GM18868 (cell line): Measurements from ENCODE around the gene DGKK.

Experiments
- ATAC-seq: cut with Tn5 transposase; IDR thresholded peaks from one replicate; pipeline ENCODE4 v1.9.1; 2021; ENCODE audit warnings: mild to moderate bottlenecking, moderate library complexity; ENCODE audit not compliant: unreplicated experiment

DGKK gene, protein sequence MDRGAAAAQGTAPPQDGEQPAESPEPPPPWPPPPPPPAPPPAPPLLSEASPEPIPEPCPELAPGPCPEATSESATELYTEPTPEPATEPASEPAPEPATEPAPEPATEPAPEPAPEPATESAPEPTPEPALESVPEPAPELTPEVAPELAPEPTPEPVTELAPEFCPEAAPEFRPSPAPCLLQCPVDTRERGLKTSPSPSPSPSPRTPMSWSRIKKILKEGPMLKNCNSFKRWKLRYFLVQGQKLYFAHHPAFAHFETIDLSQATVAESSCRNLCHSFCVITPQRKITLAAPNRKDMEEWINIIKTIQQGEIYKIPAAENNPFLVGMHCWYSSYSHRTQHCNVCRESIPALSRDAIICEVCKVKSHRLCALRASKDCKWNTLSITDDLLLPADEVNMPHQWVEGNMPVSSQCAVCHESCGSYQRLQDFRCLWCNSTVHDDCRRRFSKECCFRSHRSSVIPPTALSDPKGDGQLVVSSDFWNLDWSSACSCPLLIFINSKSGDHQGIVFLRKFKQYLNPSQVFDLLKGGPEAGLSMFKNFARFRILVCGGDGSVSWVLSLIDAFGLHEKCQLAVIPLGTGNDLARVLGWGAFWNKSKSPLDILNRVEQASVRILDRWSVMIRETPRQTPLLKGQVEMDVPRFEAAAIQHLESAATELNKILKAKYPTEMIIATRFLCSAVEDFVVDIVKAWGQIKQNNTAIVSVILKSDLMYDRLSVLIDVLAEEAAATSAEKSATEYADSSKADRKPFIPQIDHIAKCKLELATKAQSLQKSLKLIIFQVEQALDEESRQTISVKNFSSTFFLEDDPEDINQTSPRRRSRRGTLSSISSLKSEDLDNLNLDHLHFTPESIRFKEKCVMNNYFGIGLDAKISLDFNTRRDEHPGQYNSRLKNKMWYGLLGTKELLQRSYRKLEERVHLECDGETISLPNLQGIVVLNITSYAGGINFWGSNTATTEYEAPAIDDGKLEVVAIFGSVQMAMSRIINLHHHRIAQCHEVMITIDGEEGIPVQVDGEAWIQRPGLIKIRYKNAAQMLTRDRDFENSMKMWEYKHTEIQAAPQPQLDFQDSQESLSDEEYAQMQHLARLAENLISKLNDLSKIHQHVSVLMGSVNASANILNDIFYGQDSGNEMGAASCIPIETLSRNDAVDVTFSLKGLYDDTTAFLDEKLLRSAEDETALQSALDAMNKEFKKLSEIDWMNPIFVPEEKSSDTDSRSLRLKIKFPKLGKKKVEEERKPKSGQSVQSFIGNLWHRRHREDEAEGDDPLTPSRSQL

DNA sequence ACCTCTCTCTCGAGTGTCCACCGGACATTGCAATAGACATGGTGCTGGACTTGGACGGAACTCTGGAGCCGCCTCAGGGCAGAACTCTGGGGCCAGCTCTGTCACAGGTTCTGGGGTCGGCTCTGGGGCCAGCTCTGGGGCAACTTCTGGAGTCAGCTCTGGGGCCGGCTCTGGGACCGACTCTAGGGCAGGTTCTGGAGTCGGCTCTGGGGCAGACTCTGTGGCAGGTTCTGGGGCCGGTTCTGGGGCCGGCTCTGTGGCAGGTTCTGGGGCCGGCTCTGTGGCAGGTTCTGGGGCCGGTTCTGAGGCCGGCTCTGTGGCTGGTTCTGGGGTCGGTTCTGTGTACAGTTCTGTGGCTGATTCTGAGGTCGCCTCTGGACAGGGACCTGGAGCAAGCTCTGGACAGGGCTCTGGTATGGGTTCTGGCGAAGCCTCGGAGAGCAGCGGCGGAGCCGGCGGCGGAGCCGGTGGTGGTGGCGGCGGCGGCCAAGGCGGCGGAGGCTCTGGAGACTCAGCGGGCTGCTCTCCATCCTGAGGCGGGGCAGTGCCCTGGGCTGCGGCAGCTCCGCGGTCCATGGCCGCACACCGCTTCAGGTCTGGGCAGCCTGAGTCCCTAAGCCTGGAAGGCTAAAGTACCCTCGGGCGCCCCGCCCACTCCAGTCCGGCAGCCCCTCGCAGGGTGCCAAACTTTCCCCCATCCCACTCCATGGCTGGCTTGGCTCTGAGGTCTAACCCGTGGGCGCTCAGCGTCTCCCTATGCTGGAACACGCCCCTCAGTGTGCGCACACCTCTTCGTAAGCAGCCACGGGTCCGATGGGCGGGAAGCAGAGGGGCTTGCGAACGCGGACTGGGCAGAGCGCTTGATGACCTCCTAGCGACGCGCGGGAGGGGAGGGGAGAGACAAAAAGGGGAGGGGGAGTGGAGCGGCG, at the start of gene DGKK:
DGKK (minus strand) TSS at position 723 of the 929 bp plus-strand sequence; CDS start at position 576, 147 bp downstream.
- ATAC-seq, result no peak

DNA sequence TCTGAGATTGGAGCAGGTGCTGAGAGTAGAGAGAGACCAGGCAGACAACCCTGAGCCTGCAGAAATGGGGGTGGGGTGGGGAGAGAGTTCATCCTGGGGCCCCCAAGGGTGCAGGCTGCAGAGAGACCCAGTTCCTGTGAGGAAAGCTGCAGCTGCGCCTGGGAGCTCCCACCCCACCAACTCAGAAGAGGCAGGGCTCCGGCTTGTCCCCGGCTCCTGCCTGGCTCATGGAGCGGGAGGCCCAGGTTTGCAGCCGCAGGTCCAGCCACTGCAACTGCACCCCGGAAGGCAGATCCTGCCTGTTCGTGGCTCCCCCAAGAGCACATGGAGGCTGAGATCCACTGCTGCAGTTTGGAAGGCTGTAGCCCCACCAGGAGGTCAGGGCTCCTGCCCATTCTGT, 44.2 kb upstream of the DGKK start:
- ATAC-seq, result no peak

DNA sequence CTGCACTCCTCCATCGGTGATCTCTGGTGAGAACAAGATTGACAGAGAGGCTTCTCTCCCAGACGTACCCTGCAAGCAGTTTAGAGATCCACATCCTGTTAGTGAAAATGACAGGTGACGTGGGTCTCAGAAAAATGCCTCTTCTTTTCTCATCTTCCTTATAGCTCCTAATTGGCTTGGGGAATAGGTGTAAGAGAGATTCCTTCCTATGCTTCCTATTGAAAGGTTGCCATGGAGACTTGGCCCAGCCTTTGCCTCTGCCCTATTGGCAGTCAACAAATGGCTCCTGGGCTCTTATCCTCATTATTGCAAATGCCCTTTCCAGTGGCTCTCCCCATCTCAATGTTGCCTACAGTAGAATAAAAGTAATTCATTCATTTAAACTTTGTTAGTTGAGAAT, 26.5 kb upstream of the DGKK start:
- ATAC-seq, result no peak

DNA sequence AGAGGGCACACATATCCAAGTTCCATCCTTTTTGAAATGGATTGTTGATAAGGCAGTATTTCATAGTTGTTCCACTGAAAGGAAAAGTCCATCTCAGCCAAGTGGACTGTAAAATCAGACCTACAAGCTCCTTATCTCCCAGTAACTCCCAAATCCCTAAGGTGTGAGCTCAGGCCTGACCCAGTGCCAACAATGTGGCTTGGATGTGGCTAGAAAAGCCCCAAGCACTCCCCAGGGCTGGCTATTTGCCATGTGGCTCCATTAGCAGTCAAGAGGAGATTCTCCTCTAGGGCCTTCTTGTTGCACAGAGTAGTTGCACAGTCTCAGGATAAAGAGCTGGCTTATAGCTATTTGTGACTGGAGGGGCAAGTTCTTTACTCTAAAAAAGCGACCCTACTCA, 25.0 kb upstream of the DGKK start:
- no peak for ATAC-seq

DNA sequence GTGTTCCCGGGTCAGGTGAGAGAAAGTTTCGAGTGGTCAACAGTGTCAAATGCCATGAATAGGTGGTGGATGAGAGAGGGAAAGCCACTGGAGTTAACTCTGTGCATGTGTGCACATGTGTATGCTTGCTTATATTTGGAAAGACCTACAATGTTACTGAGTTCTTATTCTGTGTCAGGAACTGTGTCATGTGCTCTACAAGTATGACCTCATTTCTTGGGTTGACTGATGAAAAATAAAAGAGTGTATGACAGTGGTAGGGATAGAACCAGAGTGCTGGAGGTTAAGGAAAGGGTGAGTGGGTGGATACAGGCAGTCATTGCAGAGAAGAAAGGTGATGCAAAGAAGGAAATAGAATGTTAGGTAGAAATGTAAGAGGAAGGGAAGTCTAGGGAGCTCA, 22.1 kb upstream of the DGKK start:
- no peak for ATAC-seq

DNA sequence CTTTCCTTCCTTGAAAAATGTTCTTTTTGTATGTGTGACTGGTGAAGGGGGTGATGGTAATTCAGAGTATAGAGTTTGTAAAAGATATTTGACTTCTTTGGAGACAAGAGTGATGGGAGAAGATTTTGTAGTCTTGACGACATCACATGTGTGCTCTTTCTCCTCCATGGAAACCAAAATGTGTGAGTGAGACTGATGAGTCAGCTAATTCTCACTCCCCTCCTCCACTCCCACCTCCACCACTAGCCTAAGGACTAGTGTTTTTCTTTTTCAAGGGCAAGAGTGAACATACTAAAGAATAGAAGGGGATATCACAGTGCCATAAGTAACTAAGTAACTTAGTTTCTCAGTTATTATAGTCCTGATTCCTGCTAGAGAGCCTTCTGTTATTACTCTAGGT, 14.0 kb upstream of the DGKK start:
- ATAC-seq, result no peak

DNA sequence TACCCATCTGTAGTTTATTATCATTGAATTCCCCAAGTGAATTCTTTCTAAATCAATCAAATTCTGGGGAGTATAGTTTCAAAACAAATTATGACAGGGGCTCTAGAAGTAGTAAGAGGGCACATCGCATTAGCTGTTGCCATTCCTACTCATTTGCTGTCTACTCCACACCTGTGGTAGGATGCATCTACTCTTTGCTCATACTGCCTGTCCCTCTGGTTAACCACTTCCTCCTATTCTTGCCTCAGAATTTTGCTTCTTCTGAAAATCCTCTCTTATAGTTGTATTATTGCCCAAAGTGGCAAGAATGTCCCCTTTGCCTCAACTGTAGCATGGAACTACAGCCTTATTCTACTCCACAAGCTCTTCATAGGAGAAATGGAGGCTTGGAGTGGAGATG, 12.7 kb upstream of the DGKK start:
- ATAC-seq, result no peak

DNA sequence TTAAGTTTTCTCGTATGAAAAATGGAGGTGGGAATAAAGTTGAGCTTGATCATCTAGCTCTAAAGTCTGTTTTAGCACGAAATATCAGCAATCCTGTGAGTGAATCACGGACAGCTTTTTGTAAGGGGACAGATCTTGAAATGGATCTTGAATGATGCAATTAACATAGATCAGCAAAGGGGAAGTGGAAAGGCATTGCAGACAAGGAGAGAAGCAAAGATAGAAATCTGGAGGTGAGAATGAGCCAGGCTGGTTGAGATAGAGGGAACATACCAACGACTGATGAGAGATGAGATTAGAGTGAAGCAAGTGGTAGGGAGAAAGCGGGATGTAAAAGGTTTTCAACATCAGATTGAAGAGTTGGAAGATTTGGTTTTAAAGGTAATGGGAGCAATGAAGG, 4.6 kb upstream of the DGKK start:
- ATAC-seq, result no peak

DNA sequence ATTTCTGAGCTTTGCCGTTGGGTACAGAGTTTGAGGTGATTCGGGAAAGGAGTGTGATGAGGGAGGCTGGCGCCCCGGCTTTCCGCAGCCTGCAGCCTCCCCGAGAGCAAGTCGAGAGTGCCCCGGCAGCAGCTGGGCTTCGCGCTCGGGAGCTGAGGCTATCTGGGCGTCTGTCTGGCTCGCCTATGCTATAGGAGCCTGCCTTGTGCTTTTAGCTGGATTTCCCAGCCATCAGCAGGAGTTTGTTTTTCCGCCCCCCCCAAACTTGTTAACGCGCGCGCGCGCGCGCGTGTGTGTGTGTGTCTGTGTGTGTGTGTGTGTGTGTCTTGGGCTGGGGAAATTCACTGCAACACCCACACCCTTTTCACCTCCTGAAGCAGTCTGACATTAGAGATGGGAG, 765 bp upstream of the DGKK start:
- ATAC-seq, result no peak

DNA sequence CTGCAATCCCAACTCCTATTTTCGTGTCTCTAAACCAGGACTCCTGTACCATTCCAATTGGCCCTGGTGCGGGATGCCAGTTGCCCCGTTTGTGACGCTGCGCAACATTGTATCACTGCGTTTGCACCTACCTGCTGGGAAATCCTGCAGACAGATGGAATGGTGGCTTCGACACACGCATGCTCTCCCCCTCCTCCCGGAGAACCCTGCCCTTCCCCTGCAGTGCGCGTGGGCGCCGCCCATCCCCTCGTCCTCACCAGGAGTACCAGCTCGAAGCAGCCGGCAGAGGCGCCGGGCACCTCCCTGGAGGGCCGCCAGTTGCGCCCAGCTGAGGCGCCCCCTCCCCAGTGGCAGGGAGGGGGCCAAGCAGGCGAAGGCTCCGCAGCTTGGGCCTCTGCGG, 1.4 kb downstream of the DGKK start:
- no peak for ATAC-seq

DNA sequence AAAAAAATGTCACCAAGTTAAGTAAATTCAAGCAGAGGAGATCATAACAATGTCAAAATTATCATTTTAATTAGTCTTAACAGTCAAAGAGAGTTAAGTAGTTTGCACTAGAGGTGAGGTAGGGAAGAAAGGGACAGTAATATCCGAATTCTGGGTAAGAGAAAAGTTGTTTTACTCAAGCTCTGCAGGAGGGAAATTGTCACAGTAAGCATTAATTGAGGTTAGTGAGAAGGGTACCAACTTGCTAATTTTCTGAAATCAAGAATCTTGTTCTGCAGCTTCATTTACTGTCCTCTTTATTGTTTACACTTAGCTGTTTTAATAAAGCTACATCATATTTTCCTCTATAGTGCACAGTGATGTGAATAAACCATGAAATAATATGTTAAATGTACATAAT, 11.0 kb downstream of the DGKK start:
- ATAC-seq, result no peak

DNA sequence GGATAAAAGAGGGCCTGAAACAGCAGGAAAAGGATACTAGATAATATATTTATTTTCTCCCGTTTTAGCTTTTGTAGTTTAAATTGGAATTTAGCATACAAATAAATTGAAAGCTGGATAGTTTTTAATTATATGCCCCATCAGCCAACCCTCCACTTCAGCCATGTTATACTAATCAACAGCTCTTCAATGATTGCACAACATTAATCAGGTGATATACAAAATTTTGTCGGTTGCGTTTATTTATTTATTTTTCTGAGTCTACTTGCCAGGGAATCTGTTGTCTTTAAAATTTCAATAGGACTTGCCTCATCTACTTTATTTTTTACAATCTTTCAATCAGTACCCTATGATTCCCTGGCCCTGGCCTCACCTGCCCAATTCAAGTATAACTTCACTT, 12.1 kb downstream of the DGKK start:
- no peak for ATAC-seq

DNA sequence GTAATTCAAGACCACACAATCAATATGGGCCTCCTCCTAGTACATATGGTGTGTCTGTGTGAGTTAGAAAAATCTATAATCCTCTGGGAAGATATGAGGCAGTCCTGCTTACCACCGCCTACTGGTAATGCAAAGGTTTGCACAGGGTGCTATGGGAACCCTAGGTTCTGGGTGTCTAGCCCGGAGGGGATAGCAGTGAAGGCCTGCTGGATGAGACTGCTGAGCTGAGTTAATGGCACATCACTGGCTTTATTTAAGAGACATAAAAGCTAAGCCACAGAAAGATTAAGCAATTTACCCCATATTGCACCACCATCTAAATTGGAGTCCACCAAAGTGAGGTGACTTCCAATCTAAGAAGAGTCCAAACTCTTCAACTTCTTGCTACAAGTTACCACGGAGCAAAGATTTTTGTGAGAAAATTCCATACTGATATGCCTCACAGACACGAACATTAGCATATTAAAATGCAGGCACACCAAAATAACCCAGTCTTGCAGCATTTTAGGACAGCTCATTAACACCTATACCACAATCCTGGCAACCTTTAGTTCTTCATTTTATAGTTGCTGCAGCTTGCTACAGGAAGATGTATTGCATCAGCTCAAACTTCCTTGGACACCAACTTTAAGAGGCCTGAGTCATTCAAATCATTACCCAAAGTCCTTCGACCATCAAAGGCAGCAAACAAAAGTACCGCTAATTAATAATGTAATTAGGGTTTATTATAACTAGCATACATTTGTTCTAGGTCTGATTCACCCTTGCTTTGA, 13.7 kb downstream of the DGKK start:
- no peak for ATAC-seq

DNA sequence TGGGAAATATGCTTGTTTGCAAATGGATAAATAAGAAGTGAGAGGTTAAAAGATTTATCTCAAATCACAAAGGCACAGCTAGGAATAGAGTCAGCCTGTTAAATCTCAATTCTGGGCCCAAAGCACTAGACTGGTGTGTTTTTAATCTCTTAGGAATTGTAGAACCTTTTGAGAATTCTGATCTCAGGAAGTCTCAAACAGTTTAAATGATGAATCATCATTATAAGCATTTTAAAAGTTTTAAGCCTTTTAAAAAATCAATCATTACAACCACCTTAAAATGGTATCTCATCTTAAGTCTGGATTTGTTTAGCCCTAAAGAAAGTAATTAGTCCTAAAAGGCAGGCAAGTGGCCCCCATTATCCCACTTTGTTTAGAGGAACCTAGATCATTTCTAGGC, 17.8 kb downstream of the DGKK start:
- no peak for ATAC-seq

DNA sequence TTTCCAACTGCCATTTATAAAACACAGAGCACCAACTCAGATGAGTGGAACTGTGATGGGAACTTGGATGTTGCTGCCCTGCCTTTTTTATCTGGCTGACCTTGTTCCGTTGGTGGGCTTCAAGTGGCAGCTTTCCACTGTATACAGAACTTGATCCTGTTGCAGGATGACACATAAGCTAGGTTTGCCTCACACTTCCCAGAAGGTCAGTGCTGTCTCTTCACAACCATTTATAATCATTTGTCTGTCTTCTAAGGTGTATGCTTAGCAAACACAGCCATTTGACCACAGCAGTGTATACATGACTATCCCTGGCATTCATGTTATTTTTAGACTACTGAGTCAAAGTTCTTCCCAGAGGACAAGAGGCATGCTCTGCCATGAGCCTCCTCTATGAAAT, 20.3 kb downstream of the DGKK start:
- no peak for ATAC-seq

DNA sequence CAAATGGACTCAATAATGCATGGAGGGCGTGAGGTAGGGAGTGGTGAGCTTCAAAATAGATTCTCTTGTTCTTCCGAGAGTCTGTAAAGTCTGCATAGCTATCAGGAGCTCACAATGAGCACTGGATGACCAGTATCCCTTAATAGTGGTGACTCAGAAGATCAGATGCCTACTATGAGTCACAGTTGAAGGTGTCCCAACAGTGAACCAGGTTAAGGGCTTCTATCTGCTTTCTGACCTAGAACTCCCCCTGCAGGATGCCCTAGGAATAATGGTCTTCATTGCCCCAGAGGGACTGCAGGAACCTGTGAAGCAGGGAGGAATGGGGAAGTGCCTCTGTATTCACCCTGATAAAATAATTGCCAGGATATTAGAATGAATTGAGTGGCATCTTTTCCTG, 22.1 kb downstream of the DGKK start:
- no peak for ATAC-seq

DNA sequence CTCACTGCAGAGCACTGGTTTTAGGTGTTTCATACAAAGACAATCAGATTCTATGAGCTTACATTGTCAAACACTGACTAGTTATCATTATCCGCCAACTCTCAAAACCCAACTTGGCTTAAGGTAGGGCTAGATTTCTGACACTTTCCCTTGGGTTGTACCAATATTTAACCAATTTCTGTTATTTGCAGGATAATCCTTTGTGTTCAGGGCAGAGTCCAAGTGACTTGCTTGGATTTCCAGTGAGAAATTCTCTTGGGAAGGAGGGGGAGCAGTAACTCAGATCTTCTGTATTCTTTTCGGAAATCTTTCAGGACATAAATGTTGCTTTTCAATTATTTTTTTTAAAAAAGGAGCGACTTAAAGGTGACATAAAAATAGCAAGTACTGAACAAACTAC, 23.1 kb downstream of the DGKK start:
- no peak for ATAC-seq

DNA sequence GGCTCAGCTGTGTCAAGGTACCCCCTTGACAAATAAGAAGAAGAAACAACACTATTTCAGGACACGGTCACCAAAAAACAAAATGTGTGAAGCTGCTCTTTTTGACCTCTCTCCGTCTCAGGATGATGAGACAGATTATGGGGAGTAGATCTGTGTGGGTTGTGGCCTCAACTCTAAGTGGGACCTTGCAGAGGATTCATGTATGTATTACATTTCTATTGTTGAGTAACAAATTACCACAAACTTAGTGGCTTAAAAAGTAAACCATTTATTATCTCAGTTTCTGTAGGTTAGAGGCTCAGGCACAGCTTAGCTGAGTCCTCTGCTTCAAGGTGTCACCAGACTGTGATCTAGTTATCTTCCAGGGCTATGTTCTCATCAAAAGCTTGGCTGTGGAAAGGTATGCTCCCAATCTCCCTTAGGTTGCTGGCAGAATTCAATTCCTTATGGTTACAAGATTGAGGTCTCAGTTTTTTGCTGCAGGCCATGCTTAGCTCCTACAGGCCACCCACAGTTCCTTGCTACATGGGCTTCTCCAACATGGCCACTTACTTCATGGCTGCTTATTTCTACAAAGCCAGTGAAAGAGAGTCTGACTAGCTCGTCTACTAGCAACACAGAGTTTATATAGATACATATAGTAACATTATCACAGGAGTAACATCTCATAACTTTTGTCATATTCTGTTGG, 28.1 kb downstream of the DGKK start:
- no peak for ATAC-seq

DNA sequence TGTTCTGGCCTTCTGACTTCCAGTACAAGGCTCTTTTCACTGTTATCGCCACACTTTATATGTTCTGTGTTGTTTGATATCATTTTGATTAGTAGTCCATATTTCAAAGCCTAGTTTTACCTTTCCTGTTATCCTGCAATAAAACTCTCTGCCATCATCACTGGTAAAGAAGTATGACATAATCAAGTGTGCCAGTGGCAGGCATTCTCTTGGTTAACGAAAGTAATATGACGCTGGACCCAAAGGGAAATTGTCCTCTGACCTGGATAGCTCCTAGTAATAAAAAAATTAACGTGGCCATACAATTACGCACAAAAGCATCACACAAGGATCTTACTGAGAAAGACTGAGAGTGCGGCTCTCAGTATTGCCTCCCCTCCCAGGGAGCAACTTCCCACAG, 33.8 kb downstream of the DGKK start:
- no peak for ATAC-seq
